Glutamatergic neuron (in vitro differentiated cells): ENCODE results near the gene VPS45. TPM values are rescaled to one million over a fixed set of nuclear protein-coding genes. Genes with fewer than 3 reads are reported as not detected.

ENCODE experiments used
- DNase-seq: peaks from one replicate; pipeline ENCODE4 v3.0.0; 2022
- H3K27ac Mint-ChIP-seq: one replicate; pipeline ENCODE4 v1.8.0; 2020; ENCODE audit warnings: mild to moderate bottlenecking, mixed read lengths, inconsistent platforms; ENCODE audit not compliant: unreplicated experiment
- H3K27me3 Mint-ChIP-seq: one replicate; pipeline ENCODE4 v1.8.0; 2020; ENCODE audit warnings: mild to moderate bottlenecking, moderate library complexity, mixed read lengths, inconsistent platforms; ENCODE audit not compliant: unreplicated experiment
- H3K36me3 Mint-ChIP-seq: one replicate; pipeline ENCODE4 v1.8.0; 2020; ENCODE audit warnings: mild to moderate bottlenecking, mixed read lengths, inconsistent platforms; ENCODE audit not compliant: unreplicated experiment
- H3K4me1 Mint-ChIP-seq: one replicate; pipeline ENCODE4 v1.8.0; 2020; ENCODE audit warnings: mild to moderate bottlenecking, low read depth, mixed read lengths, inconsistent platforms; ENCODE audit not compliant: unreplicated experiment
- H3K4me3 Mint-ChIP-seq: one replicate; pipeline ENCODE4 v1.8.0; 2020; ENCODE audit warnings: mild to moderate bottlenecking, mixed read lengths, inconsistent platforms; ENCODE audit not compliant: unreplicated experiment
- H3K9me3 Mint-ChIP-seq: one replicate; pipeline ENCODE4 v1.8.0; 2020; ENCODE audit warnings: mild to moderate bottlenecking, moderate library complexity, mixed read lengths, inconsistent platforms; ENCODE audit not compliant: unreplicated experiment
- CTCF ChIP-seq: fragments of 200-600 bp; sonication (generic); IDR thresholded peaks from one replicate; pipeline ENCODE4 v1.5.0; 2021; ENCODE audit not compliant: partially characterized antibody, unreplicated experiment
- total RNA-seq: library from RNA; stranded (reverse); fragmentation: NEBNext Ultra II Directional; extraction: Animal tissue kit (Norgen Biotek cat#: 25700); gene quantifications from one replicate; pipeline ENCODE4 v1.2.1, GENCODE V29; 2021; ENCODE audit not compliant: unreplicated experiment

Gene VPS45
- total RNA-seq, 1 donor from 2014 or later = 60.0 TPM

- DNase-seq = no peak
- Mint-ChIP-seq H3K9me3 (no peaks in the 10 kb centered on the region), H3K27me3 (no peaks in the 10 kb centered on the region), H3K27ac (no peak overlapping the region), H3K4me3 (no peak overlapping the region), H3K36me3 (no peaks in the 10 kb centered on the region), H3K4me1 (no peaks in the 10 kb centered on the region)
- no peak for TF ChIP-seq CTCF
These were observed 9.4 kb downstream of the VPS45 start for GRCh38 chr1:150076985-150077384.

GRCh38 chr1:150080784-150081183 lies 13.2 kb downstream of the VPS45 start:
- Mint-ChIP-seq H3K4me1 (no peaks in the 10 kb centered on the region), H3K36me3 (no peaks in the 10 kb centered on the region), H3K9me3 (no peaks in the 10 kb centered on the region), H3K4me3 (no peak overlapping the region), H3K27me3 (no peaks in the 10 kb centered on the region), H3K27ac (no peak overlapping the region)
- TF ChIP-seq CTCF = no peak
- DNase-seq = no peak

DNA sequence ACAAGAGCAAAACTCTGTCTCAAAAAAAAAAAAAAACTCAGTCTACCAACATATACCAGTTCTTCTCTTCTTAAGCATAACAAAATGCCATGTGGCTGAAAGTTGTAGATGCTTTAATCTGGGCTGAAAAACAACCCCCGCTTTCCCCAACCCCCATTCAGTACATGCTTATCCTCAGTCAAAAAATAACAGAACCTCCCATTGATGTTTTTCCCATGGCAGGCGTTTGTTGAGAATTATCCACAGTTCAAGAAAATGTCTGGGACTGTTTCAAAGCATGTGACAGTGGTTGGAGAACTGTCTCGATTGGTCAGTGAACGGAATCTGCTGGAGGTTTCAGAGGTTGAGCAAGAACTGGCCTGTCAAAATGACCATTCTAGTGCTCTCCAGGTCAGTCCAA lies 14.9 kb downstream of the VPS45 start:
- no peak for DNase-seq
- no peaks in the 10 kb centered on the region for H3K9me3 Mint-ChIP-seq
- H3K27ac Mint-ChIP-seq = no peak overlapping the region
- TF ChIP-seq CTCF = no peak
- no peaks in the 10 kb centered on the region for H3K27me3 Mint-ChIP-seq
- H3K36me3 Mint-ChIP-seq = no peaks in the 10 kb centered on the region
- no peak overlapping the region for H3K4me3 Mint-ChIP-seq
- H3K4me1 Mint-ChIP-seq = no peaks in the 10 kb centered on the region

GRCh38 chr1:150083907-150084306 lies 16.3 kb downstream of the VPS45 start:
- no peak for TF ChIP-seq CTCF
- no peaks in the 10 kb centered on the region for H3K27me3 Mint-ChIP-seq

GRCh38 chr1:150085406-150085805 lies 17.8 kb downstream of the VPS45 start:
- Mint-ChIP-seq H3K27ac (no peak overlapping the region), H3K4me3 (no peak overlapping the region), H3K9me3 (no peaks in the 10 kb centered on the region), H3K36me3 (no peaks in the 10 kb centered on the region), H3K4me1 (no peaks in the 10 kb centered on the region), H3K27me3 (no peaks in the 10 kb centered on the region)
- TF ChIP-seq CTCF = no peak
- no peak for DNase-seq

More at GRCh38 chr1:150083907-150084306, 16.3 kb downstream of the VPS45 start:
- Mint-ChIP-seq H3K4me3 (no peak overlapping the region), H3K36me3 (no peaks in the 10 kb centered on the region), H3K27ac (no peak overlapping the region), H3K9me3 (no peaks in the 10 kb centered on the region), H3K4me1 (no peaks in the 10 kb centered on the region)
- DNase-seq = no peak
